GM18502 (cell line): Measurements from ENCODE around the gene TDRD1.
A peak's percentile ranks its signal among the peaks of the same experiment; 100 is the strongest.

Experiments used
- ATAC-seq: cut with Tn5 transposase; IDR thresholded peaks from one replicate; pipeline ENCODE4 v1.9.1; 2021; ENCODE audit warnings: mild to moderate bottlenecking; ENCODE audit not compliant: unreplicated experiment, poor library complexity

Gene TDRD1

DNA sequence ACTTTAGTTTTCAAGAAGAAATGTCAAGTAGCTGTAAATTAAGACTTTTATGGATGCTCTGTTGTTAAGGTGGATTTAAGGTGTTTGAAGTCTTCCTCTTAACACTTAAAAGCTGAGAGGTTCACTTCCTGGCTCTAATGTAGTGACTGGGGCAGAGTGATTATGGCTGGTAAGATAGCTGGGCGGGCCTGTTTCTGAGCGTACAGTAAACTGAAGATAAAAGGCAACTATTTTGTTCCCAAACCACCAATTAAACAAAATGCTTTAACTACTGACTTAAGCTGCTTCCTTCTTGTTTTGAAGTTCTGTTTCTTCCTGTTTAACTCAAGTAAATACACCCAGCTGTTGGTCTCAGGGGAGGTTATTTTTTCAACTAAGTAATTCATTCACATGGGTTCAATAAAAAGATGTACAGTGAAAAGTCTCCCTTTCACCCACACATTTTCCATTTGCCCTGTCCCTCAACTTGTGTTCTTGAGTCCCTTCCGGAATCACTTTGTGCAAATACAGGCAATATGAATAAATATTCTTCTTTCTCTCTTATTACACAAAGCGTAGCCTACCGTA lies 79.2 kb downstream of the TDRD1 start:
- ATAC-seq, result no peak

DNA sequence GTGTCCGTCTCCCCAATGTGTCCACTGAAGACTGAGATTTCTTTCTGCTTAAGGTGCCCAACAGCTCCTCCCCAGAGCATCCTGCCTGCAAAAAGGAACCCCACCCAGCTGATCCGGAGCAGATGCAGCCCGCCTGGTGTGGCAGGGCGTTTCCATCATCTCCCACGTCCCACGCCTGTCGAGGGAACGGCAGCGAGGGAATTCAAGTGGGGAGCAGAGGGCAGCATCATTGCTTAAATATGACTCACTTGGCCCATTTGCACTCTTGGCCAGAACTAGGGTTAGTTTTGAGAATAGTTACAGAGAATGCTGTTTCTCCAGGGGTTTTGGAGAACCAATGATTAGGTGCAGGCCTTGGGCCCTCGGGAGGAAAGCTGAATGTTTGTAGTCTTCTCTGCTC lies 80.7 kb downstream of the TDRD1 start:
- ATAC-seq, result no peak

DNA sequence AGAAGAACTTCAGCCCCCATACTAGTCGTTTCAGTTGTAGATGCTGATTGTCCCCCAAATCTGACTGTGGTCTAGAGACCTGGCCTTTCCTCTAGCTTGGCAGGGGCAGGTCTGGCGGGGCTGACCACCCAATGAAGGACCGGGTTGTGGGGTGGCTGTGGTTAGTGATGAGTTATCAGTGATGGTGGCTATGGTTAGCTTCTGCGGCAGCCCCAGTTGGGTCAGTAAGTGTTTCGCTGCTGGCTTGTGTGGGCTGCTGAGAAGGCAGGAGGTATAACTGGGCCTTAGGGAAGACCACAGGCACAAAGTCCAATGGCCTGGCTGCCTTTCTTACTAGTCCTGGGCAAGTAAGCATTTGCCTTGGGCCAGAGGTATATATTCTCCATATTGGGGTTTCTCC lies 81.2 kb downstream of the TDRD1 start:
- no peak for ATAC-seq

DNA sequence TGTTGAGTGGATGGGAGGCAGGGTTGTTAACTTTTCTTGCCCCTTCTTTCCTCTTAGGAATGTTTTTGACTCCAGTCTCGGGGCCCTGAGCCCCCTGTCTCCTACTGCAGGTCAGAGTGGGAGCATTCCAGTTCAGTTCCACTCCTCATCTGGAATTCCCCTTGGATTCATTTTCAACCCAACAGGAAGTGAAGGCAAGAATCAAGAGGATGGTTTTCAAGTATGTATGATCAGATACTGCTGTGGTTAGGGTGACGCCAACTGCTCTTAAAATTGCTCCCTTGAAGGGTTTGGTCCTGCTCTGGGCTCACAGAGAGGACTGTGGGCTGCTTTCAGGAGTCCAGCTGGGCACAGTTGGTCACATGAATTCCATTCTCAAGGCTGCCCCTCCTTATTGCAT lies 81.9 kb downstream of the TDRD1 start:
- peak; percentile 75 for ATAC-seq

DNA sequence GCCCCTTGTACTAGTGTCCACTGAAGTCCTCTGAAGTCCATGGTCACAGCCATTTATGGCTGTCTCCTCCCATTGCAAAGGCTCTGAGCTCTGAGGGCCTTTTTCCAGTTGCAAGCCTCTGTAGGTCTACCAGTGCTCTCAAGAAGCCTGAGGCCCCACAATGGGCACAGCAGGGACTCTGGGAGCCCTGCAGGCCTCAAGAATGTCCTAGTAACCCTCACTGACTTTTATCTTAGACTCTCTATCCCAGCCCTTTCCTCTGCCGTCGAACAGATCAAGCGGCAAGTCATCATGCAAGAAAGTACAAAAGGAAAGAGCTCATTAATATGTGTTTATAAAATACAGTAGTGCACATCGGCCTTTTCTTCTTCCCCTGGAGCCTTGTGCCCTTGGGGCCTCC lies 83.3 kb downstream of the TDRD1 start:
- no peak for ATAC-seq

DNA sequence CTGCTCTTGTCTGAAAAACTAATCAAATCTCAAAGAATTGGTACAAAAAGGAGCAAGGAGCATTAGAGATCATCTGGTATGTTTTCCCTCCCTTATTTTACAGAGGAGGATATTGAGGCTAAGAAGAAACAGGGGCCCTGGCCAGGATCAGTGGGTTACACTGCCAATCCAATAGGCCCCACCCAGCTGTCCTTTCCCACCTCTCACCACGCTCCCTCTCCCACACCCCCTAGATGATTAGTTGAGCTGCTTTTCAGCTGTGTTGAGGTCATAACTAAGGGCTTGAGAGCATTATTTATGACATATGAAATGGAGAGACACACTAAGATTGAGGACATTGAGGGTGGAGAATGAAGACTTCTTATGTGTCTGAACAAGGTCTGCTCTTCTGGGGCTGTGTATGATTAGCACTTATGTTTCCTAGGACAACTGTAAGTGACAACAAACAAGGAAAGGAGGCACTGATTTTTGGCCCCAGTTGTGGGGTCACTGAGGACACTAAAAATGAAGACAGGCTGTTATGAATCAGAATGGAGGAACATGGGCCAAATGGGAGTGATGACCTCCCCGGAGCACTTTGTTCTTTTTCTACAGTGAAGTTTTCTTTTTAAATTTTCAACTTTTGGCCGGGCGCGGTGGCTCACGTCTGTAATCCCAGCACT lies 86.4 kb downstream of the TDRD1 start:
- ATAC-seq, result no peak

DNA sequence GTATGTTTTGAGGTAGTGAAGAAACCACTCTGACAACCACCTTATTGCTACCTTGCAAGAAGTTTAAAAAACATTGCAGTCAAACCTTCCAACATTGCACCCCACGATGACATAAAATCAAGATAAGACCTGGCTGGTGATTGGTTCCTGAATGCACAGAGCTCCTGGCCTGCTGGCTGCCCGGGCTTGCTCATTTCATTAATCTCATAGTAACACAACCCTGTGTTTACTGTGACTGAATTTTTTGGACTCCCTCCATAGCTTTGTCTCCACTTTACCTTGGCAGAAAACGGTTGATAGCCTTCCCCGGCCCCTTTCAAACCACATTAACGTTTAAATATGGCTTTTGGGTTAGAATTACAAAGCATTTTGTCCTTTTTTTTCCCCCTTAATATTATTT lies 87.4 kb downstream of the TDRD1 start:
- no peak for ATAC-seq

DNA sequence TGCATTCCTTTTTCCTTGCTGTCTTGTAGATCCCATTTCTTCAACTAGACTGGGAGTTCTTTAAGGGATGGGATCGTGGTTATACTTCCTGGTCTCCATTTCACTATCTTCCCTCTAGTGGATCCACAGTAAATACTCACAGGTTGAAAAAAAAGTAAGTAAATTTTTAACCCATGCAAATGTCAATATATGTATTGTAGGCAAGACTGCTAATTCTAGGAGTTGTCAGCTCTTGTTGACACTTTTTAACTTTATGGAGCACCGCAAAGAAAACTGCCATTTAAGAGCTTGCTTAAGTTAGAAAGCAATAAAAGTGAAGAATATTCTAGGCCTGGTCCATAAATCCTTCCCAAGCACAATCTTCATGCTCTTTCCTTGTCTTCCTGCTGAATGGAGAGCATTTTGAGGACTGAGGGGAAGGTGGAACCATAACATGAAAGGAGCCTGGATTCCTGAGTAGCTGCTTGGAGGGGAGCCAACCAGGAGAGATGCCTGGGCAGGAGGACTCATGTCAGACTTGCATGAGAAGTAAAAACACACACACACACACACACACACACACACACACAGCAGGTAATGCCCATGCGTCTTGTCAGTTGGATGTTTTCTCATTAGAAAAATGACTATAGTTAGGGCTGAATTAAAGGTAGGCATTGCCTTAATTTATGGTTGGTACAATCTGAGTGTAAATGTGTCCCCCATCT lies 92.1 kb downstream of the TDRD1 start:
- no peak for ATAC-seq

DNA sequence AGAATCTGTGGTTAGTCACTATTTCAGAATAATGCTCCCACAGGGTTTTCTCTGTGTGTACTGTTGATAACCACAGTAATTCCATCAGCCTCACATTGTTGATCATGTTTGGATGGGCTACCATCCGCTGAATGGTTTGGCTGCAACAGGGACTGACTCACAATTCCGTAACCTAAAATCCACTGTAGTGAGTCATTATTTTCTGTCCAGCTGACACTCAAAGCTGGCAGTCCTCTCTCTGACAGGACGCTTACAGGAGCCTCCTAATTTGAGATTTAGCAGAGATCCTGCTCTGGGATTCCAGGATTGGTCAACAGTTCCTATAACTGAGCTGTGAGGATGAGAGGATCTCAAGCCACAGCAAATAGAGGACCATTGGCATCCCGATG lies 92.6 kb downstream of the TDRD1 start:
- ATAC-seq, result no peak

DNA sequence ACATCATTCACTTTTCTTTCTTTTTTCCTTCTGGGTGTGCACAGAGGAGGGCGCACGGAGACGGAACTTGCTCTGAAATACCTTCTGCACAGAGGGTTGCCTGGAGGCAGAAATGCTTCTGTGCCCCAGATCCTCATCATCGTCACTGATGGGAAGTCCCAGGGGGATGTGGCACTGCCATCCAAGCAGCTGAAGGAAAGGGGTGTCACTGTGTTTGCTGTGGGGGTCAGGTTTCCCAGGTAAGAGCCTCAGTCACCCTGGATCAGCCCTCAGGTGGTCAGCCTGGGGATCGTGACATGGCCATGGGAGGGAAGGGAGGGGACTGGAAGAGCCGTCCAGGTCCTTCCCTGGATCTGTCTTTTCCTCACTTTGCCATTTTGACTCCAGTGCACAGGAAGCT lies 93.5 kb downstream of the TDRD1 start:
- no peak for ATAC-seq

DNA sequence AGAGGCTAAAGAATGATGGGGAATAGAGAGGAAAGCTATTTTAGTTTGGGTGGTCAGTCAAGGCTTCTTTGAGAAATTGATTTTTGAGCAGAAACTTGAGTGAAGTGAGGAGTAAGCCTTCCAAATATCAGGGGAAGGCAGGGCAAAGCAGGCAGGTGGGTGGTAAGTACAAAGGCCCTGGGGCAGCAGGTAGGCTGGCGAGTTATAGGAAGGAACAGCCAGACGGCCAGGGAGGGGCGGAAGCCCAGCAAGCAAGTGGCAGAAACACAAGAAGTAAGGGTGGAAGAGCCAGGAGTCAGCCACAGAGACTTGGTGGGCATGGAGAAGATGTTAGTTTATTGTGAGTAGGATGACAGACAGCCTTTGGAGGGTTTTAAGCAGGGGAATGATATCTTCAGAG lies 94.8 kb downstream of the TDRD1 start:
- no peak for ATAC-seq

DNA sequence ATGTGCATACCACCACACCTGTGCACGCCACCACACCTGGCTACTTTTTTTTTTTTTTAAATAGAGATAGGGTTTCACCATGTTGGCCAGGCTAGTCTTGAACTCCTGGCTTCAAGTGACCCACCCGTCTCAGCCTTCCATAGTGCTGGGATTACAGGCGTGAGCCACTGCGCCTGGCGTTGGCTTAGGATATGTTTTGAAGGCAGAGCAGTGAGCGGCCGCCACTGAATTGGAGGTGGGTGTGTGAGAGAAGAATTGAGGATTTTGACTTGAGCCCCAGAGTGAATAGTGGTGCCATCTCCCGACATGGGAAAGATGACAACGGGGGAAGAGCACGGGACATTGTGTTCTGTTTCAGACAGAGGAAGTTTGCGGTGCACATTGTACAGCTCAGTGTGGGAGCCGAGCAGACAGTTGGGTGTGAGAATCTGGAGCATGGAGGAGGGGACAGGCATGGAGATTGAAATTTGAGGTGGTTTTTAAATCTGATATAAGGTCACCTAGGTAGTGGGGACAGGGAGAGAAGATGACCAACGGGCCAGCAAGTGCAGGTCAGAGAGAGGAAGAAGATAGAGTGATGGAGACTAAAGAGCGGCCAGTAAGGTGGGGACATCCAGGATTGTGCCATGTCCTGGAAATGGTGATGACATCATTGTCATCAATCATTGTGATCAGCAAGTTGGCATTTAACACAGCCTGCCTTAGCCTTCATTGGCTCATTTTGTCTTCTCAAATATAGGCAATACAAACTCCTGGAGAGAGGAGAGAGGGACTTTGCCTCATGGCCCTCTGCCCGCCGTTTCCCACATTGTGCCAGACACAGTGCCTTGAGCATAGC lies 95.7 kb downstream of the TDRD1 start:
- no peak for ATAC-seq

DNA sequence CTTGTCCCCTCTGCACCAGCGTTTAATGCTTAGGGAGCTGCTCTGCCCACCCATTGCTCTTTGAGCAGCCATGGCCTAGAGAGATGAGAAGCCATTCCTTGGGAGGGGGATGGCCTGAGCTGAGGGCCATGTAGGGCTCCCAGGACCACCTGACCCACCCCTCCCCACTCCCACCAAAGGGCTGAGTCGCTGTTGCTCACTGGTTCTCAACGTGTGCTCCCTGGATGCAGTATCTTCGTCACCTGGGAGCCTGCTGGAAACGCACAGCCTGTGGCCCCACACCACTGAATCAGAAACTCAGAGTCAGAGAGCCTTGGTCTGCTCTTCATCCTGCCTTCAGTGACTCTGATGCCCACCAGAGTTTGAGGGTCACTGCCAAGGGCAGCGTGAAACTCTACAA lies 96.9 kb downstream of the TDRD1 start:
- no peak for ATAC-seq

DNA sequence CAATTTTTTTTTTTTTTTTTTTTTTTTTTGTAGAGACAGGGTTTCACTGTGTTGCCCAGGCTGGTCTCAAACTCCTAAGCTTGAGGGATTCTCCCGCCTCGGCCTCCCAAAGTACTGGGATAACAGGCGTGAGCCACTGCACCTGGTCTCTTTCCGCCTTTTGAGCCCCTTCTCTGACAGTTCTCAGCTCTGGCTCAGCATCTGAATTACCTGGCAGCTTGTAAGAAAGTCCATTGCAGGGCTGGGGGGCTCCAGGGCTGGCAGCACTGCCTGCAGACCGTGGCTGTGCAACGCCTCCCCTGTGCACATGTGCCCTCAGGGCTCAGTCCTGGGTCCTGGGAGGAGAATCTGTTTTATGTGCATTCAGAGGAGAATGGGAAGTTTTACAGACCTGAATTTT lies 97.5 kb downstream of the TDRD1 start:
- ATAC-seq, result no peak

DNA sequence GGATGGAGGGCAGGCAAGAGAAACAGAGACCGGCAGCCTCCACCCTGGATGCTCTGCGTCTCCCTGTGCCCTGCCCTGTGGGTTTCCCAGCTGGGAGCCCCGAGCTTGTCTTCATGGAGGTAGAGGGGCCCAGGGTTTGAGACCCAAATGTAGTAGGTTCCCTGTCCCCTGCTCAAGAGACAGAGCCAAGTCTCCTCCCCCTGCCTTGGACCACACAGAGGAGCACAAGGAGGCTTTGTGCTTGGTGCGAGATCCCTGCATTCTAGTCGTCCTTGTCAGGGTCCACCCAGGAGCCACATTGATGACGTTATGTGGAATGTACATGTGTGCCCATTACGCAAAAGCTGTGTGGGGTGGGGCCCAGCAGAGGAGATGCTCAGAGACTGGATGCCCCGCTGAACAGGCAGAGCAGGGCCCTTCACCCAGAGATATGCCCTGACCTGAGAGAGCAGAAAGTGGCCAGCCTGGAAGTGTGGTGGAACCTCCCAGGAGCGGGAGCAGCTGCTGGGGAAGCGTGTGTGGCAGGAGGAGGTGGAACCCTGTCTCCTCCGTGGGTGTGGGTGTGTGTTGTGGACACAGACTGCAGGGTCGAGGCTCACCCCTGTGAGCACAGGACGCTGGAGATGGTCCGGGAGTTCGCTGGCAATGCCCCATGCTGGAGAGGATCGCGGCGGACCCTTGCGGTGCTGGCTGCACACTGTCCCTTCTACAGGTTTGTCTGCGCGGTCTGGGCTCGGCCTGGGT lies 99.2 kb downstream of the TDRD1 start:
- no peak for ATAC-seq

DNA sequence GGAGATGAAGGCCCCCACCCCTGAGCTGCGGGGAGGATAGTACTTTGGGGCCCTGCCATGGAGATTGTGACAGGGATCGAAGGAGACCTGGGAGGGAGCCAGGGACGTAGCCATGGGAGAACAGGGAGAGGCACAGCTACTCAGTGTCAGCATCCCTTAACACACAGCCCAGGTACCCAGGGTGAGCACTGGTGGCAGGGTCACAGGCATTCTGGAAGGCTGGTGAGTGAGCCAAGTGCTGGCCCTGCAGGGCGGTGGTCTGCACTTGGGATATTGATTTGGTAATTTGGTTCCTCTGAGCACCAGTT lies 99.7 kb downstream of the TDRD1 start:
- no peak for ATAC-seq

DNA sequence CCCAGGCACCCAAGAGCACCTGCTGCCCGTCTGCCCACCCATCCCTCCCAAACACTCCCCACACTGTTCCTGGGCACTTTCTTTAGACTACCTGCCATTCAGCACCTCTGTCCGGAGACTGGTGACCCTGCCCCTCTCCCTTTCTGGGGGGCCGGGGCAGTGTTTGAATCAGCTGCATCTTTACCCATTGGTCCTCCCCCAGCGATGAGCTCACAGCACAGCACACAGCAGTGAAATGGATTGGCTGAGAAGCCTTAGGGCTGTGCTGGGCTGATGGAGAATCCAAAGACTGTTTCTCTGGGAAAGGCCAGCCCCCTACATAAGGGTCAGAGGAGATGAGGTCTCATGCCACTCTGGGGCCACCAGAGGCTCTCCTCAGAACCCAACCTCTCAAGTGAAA lies 100.1 kb downstream of the TDRD1 start:
- ATAC-seq, result no peak

DNA sequence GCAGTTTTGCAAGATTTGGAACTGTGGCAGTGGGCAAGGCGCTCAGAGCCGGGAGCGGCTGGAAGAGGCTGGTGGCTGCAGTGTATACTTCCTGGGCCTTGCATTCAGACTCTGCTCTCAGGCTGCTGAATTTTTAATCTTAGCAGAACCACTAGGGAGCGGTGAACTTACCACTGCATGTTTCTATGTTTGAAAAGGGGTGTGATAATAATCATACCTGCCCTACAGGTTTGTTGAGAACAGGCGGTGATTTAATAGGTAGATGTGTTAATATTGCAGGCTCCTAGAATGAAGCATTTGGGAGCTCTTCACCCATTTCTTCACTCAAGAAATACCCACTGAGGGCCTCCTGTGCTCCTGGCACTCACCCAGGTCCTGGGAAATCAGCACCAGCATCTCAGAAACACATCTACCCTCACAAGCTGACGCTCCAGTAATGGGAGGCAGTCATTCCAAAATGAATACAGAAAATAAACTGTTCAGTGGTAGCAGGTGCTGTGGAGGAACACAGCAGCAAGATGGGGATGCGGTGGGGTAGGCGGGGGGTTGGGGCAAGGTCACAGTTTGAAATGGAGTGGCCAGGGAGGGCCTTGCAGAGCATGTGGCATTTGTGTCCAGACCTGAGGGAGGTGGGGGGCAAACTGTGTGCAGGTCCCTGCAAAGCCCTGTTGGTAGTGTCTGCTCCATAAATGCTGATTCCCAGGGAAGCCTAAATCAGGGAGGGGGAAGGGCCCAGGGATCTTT lies 100.9 kb downstream of the TDRD1 start:
- ATAC-seq, result no peak

DNA sequence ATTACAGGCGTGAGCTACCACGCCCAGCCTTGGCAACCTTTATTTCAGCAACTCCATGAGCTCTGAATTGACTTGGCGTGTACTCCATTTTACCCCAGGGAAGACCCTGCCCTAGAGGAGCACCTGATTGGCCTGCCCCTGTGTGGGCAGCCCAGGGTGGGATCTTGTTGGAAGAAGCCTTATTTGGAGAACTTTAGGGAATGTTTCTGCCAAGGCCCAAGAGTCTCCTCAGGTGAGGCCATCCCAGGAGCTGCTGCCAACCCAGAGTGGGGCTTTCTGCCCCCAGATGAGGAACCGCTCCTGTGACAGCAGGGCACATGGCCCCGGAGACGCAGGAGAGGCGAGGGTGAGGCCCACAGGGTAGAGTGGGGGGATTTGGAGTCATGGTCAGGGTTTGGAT lies 101.9 kb downstream of the TDRD1 start:
- no peak for ATAC-seq

DNA sequence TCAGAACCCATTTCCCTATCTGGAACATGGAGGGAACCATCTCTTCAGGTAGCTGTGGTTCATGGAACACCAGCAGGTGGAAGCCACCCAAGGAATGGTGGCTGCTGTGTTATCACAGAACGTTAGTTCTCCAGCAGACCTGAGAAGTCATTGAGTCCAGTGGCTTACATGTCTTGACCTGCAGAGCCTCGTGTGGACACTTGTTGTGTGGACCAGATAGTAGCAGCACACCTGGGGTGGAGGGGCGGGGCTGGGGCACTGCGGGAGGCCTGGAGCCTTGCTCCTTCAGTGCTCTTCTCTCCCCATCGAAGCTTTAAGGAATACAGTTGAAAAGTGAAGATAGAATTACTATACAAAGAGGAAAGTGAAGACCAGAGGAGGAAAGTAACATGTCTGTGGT lies 102.3 kb downstream of the TDRD1 start:
- ATAC-seq, result no peak
